ENCODE results near the gene ASS1. TPM values are rescaled to one million over a fixed set of nuclear protein-coding genes. Genes with fewer than 3 reads are reported as not detected.

The ASS1 gene
- total RNA-seq, 1 donor from 2014 or later: 1.6 TPM

- no peaks in the 10 kb centered on the region for H3K36me3 Mint-ChIP-seq (ENCODE audit: low read depth)
- peaks cover 8% of the 10 kb centered on the region for H3K9me3 Mint-ChIP-seq
- ATAC-seq (ENCODE audit: low read depth) (no peak), DNase-seq (no peak)
- H3K27me3 Mint-ChIP-seq: peaks cover 8% of the 10 kb centered on the region
- no peak for TF ChIP-seq CTCF (IDR thresholded peaks at IDR 0.05)
- intact Hi-C loops (cut with micrococcal nuclease): no loop called here
- H3K4me1 Mint-ChIP-seq: no peaks in the 10 kb centered on the region
- no peak overlapping the region for H3K4me3 Mint-ChIP-seq
- no peak overlapping the region for H3K27ac Mint-ChIP-seq
- POLR2A ChIA-PET: no interaction called here
- CTCF ChIA-PET: no interaction called here
Measured at GRCh38 chr9:130499804-130500263, 55.1 kb downstream of the ASS1 start.

- H3K27me3 Mint-ChIP-seq: peaks cover 6% of the 10 kb centered on the region
- DNase-seq (no peak), ATAC-seq (ENCODE audit: low read depth) (no peak)
- H3K36me3 Mint-ChIP-seq (ENCODE audit: low read depth): no peaks in the 10 kb centered on the region
- H3K4me3 Mint-ChIP-seq: no peak overlapping the region
- H3K9me3 Mint-ChIP-seq: peaks cover 4% of the 10 kb centered on the region
- ChIA-PET POLR2A (no interaction called here), CTCF (no interaction called here)
- H3K27ac Mint-ChIP-seq: no peak overlapping the region
- TF ChIP-seq CTCF (IDR thresholded peaks at IDR 0.05): no peak
- intact Hi-C loops (cut with micrococcal nuclease): no loop called here
- no peaks in the 10 kb centered on the region for H3K4me1 Mint-ChIP-seq
Measured at GRCh38 chr9:130500340-130501180, 55.8 kb downstream of the ASS1 start.

DNA sequence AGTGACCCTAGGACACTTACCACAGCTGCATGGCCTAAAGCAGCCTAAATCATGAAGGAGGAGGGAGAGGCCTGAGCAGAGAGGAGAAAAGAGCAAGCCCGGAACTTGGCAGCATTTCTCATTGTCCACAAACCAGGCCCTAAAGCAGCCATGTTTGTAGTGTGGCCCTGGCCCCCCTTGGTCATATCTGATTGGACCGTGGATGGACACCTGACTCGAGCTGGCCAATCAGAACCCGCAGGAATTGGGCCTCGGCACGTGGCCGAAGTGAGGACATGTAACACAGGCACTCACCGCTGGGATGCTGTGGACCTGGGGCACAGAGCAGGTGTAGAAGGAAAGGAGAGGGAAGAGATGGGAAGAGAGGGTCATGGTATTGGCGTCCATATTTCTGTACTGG lies 56.9 kb downstream of the ASS1 start:
- intact Hi-C loops (cut with micrococcal nuclease): no loop called here
- Mint-ChIP-seq H3K36me3 (ENCODE audit: low read depth) (no peaks in the 10 kb centered on the region), H3K4me3 (no peak overlapping the region), H3K4me1 (no peaks in the 10 kb centered on the region), H3K27ac (no peak overlapping the region), H3K9me3 (no peaks in the 10 kb centered on the region), H3K27me3 (peaks cover 3% of the 10 kb centered on the region)
- no peak for ATAC-seq (ENCODE audit: low read depth)
- no peak for DNase-seq
- no peak for TF ChIP-seq CTCF (IDR thresholded peaks at IDR 0.05)
- ChIA-PET POLR2A (no interaction called here), CTCF (no interaction called here)

- H3K36me3 Mint-ChIP-seq (ENCODE audit: low read depth): no peaks in the 10 kb centered on the region
- no peak for DNase-seq
- peaks cover 3% of the 10 kb centered on the region for H3K27me3 Mint-ChIP-seq
- no peak for ATAC-seq (ENCODE audit: low read depth)
- intact Hi-C loops (cut with micrococcal nuclease): no loop called here
- no peaks in the 10 kb centered on the region for H3K4me1 Mint-ChIP-seq
- peaks cover 7% of the 10 kb centered on the region for H3K9me3 Mint-ChIP-seq
- TF ChIP-seq CTCF (IDR thresholded peaks at IDR 0.05): no peak
- no peak overlapping the region for H3K4me3 Mint-ChIP-seq
- no peak overlapping the region for H3K27ac Mint-ChIP-seq
- ChIA-PET CTCF (no interaction called here), POLR2A (no interaction called here)
Measured at GRCh38 chr9:130508218-130508617, 63.5 kb downstream of the ASS1 start.

- H3K27ac Mint-ChIP-seq: no peak overlapping the region
Measured at GRCh38 chr9:130512199-130512598, 67.4 kb downstream of the ASS1 start.

More at GRCh38 chr9:130512199-130512598, 67.4 kb downstream of the ASS1 start:
- TF ChIP-seq CTCF (IDR thresholded peaks at IDR 0.05): no peak
- ATAC-seq (ENCODE audit: low read depth): no peak
- CTCF ChIA-PET: no interaction called here
- Mint-ChIP-seq H3K9me3 (peaks cover 7% of the 10 kb centered on the region), H3K27me3 (peaks cover 5% of the 10 kb centered on the region), H3K4me3 (no peak overlapping the region), H3K4me1 (no peaks in the 10 kb centered on the region), H3K36me3 (ENCODE audit: low read depth) (no peaks in the 10 kb centered on the region)
- no peak for DNase-seq
- POLR2A ChIA-PET: no interaction called here
- intact Hi-C loops (cut with micrococcal nuclease): no loop called here
